GM19395 (cell line): ENCODE data around the gene DAB2IP.

Experiments used
- ATAC-seq: cut with Tn5 transposase; IDR thresholded peaks from one replicate; pipeline ENCODE4 v1.9.1; 2021; ENCODE audit warnings: mild to moderate bottlenecking, moderate library complexity; ENCODE audit not compliant: unreplicated experiment

Gene DAB2IP

DNA sequence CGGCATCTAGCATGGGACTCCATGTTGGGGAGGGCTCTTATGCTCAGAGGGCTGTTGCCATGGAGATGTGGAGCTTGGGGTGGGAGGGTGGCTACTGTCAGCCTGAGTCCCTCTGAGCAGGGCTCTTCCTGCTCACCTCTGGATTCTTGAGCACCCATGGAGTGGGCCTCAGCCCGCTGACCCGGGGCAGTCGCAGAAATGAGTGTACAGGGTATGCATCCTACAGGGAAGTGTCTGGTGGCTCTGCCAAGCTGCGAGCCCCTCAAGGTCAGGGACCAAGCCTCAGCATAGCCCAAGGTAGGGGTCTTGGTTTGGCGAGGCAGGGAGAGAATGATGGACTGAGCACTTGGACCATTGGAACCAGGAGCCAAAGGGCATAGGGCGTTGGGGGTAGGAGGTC is 104.1 kb downstream of the DAB2IP start:
- no peak for ATAC-seq

DNA sequence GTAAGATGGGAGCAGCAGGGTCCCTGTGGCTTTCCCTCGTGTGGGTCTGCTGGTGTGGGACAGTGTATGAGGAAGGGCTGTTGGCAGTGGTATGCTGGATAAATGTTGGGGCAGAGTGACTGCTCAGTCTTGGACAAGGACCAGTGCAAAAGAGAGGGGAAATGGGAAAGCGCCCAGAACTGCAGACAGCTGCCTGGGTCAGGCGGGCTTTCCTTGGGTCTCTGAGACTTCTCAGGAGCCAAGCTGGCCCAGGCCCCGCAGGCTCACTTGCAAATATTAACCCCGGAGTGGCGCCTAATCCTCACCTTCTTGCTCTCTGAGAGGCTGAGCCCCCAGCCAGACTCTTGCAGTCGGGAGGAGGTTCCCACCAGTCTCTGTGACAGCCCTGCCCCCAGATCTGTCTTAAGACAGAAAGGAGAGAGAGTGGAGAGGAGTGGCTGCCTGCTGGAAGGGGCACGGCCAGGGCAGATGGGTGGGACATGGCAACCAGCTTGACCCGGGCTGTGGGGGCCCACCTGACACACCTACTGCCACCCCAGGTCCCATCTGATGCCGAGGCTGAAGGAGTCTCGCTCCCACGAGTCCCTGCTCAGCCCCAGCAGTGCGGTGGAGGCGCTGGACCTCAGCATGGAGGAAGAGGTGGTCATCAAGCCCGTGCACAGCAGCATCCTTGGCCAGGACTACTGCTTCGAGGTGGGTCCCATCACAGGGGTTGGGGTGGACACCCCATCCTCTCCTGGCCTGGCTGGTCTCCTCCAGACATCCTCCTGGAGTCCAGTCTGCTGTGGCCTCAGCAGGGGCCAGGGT is 105.2 kb downstream of the DAB2IP start:
- no peak for ATAC-seq

DNA sequence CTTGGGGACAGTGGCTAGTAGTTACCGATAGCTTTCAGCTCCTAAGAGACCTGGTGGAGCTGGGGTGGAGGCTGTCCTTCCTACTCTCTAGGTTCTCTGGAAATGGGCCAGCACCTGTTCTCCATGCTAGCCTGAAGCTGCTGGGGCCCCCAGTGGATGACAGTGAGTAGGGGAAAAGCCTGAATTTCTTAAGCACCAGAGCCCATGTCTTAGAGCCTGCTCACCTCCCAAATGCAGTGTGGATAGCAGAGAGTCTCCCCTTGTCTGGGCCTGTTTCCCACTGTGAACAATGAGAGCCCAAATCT is 105.8 kb downstream of the DAB2IP start:
- ATAC-seq: no peak

DNA sequence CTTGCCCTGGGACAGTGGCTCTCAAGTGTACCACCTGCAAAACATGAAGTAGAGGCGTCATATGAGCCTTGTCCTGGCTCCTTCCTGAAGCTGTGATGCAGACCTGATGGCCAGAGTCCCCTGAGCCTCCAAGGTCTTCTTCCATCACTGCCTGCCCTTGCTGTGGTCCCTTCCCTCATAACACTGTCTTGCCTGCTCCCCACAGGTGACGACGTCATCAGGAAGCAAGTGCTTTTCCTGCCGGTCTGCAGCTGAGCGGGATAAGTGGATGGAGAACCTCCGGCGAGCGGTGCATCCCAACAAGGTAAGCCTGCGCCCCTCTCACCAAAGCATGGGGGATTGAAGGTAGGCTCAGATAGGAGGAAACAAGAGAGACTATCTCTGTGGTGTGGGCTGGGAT is 107.3 kb downstream of the DAB2IP start:
- no peak for ATAC-seq

DNA sequence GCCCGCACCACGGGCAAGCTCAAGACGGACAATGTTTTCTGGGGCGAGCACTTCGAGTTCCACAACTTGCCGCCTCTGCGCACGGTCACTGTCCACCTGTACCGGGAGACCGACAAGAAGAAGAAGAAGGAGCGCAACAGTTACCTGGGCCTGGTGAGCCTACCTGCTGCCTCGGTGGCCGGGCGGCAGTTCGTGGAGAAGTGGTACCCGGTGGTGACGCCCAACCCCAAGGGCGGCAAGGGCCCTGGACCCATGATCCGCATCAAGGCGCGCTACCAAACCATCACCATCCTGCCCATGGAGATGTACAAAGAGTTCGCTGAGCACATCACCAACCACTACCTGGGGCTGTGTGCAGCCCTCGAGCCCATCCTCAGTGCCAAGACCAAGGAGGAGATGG is 108.6 kb downstream of the DAB2IP start:
- ATAC-seq: no peak

DNA sequence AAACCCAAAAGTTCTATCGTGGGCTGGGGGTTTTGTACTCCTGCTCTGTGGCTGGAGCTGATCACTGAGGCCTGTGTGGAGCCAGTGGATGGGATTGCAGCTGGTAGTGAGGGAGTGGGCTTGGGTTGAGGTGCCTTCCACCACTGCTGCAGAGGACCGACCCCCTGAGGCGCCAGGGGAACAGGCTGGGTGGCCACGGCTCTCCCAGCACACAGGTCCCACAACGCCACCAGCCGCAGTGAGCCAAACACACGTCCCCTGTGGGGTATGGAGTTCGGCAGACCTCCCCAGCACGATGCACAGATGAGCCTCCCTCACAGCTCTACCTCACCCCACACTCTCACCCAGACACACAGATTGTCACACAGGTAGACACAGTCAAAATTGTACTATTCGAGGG is 109.1 kb downstream of the DAB2IP start:
- ATAC-seq: no peak

DNA sequence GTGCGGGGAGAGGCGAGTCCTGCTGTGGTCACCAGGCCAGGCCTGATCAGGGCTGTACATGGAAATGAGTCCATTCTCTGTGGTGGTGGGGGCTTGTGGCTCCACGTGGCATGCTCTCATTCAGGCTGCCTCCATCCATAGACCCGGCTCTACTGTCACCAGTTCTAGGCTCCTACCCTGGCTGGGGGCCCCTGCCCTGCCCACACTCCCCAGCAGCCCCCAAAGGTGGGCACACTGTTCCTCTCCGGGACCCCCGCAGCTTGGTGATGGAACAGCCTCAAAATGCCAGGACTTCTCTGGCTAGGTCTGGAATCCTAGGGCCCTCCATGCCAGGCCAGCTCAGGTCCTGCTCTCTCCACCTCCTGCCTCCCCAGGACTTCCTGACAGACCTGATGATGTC is 111.7 kb downstream of the DAB2IP start:
- ATAC-seq: no peak

DNA sequence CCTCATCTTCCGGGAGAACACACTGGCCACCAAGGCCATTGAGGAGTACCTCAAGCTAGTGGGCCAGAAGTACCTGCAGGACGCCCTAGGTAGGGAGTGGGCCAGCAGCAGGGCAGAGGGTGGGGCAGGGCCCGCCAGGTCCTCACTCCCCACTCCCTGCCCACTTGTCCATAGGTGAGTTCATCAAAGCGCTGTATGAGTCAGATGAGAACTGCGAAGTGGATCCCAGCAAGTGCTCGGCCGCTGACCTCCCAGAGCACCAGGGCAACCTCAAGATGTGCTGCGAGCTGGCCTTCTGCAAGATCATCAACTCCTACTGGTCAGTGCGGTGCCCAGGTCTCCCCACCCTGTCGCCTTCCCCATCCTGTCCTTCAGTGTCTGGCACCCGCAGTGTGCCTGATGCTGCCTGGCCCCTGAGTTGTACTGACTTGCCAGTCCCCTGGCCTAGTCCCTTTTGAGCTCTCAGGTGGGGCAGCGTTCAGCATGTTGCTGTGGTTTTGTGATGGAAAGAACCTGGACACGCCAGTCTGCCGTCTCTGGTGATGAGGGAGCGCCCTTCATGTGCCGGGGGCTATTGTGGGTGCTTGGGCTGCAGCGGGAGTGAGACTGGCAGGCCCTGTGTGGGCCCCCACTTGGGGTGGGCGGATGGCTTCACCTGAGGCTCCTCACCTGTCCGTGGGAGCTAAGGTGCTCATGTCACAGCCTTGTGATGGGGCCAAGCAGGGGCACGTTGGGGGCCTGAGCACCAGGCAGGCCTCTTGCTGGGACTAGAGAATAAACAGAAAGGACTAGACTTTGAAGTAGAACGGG is 112.3 kb downstream of the DAB2IP start:
- no peak for ATAC-seq

DNA sequence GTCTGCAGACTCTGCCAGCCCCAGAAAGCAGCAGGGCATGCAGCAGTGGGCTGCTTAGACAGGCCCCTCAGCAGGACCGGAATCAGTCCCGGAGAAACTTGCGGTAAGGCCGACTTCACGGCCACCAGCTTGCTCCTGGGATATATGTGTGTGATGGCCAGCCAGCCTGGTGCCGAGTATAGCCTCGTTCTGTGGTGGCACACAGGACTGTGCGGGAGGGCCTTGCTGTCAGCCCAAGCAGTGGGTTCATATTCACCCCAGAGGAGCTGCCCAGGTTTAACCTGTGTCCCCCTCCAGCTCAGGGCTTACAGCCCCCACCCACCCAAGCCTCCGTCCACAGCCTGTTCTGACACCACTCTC is 112.9 kb downstream of the DAB2IP start:
- no peak for ATAC-seq

DNA sequence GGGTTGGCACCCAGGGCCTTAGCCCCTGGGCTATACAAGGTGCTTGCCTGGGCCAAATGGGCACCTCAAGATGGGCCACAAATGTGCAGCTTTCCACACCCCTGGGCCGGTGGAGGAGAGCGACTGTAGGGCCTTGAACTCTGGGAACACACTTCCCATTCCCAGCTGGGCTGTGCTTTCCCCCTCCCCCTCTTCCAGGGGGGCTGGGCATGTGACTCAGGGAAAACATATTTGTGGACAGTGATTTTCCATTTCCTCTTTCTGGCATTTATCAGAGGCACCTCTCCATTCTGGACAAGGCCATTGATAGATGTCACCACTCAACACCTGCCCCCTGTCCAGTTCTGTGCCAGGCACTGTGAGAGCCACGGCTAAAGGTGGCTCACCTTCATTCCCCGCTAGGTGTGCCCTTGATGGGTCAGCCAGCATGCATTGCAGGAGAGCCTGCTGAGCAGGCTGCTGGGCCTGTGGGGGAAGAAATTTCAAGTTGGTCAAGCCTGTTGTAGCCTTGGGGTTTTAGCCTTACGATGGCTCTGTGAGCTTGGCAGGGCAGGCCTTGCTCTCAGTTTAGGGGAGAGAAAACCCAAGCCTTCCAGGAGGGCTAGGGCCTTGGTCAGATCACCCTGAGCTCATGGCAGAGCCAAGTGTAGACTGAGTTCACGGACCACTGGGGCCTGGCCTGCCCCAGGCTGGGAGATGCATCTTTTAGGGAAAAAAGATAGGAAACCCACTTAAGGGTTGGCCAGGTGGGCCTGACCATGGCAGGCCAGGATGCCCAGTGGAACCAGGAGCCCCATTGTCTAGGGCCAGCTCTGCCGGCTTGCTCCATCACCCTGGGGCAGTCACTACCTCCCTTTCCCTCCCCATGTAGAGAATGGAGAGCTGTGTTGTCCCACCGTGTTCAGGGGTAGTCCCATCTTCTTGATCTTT is 113.9 kb downstream of the DAB2IP start:
- no peak for ATAC-seq

DNA sequence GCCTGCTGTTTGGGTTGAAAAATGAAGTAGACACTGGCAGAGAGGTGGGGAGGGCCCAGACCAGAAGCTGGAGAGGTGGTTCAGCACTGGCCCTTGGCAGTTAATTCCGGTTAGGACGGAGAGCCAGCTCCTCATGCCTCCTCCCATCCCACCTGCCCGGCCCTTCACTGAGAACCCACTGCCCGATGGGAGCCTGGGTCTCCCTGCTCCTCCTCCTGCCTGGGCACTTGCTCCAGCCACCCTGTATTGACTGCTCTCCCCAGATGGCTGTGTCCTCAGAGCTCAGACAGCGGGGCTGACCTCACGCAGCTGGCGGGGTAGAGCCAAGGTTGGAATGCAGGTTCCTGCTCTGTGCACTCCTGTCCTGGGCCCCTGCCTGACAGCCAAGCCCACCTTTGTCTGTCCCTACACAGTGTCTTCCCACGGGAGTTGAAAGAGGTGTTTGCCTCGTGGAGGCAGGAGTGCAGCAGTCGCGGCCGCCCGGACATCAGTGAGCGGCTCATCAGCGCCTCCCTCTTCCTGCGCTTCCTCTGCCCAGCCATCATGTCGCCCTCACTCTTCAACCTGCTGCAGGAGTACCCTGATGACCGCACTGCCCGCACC is 114.7 kb downstream of the DAB2IP start:
- ATAC-seq: no peak

DNA sequence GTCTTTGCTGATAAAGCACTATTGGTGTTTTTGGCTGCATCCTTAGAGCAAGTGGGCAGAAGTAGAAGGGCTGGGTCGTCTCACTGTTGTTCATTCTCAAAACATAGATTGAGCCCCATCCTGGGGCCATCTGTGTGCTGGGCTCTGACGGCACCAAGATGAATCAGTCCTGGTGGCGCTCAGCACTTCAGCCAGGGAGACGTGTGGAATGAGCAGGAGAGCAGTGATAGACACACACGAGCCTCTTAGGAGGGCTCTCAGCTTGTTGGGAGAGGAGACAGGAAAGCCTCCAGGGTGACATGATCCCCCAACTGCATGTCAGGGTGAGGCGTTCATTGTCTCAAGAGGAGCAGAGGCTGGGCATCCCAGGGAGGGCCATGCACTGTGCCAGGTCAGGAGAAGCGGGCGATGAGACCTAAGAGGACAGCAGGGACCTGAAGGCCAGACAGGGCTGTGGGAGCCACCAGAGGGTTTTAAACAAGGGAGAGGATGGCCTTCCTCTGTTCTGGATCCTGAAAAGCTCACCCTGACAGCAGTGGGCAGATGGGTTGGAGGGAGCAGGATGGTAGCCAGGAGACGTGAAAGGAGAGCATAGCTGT is 115.8 kb downstream of the DAB2IP start:
- no peak for ATAC-seq

DNA sequence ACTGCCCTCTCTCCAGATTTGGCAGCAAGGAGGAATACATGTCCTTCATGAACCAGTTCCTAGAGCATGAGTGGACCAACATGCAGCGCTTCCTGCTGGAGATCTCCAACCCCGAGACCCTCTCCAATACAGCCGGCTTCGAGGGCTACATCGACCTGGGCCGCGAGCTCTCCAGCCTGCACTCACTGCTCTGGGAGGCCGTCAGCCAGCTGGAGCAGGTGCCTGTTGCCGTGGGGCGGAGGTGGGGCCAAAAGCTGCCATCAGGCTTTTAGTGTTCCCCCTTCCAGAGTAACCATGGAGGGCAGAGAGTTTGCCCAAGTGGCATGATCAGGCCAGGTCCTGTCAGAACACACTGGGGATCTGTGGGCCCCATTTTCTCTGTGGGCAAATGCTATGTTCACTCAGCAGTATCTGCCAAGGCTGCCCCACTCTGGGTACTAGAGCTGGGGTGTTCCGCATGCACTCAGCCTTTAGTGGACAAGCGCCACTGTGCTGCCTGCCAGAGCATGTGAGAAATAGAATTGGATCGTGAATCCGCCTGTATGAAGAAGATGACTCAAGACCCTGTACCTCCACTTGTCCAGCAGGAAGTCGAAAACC is 117.1 kb downstream of the DAB2IP start:
- no peak for ATAC-seq

DNA sequence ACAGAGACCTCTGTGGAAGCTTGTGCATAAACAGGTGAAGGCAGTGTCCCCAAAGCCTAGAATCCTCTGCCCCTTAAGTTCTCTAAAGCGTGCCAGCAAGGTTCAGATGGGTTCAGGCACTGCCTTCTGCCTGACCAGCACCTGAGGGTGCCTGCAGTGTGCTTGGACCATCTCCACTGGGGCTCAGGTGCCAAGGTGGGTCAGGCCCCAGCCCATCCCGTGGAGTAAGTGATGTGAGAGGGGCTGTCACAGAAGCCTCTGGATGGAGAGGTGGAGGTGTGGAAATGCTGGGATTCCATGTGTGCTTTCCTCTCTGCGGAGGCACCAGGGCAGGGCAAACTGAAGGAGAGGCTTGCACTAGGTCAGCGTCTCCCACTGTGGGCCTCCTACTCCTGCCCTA is 118.5 kb downstream of the DAB2IP start:
- ATAC-seq: no peak

DNA sequence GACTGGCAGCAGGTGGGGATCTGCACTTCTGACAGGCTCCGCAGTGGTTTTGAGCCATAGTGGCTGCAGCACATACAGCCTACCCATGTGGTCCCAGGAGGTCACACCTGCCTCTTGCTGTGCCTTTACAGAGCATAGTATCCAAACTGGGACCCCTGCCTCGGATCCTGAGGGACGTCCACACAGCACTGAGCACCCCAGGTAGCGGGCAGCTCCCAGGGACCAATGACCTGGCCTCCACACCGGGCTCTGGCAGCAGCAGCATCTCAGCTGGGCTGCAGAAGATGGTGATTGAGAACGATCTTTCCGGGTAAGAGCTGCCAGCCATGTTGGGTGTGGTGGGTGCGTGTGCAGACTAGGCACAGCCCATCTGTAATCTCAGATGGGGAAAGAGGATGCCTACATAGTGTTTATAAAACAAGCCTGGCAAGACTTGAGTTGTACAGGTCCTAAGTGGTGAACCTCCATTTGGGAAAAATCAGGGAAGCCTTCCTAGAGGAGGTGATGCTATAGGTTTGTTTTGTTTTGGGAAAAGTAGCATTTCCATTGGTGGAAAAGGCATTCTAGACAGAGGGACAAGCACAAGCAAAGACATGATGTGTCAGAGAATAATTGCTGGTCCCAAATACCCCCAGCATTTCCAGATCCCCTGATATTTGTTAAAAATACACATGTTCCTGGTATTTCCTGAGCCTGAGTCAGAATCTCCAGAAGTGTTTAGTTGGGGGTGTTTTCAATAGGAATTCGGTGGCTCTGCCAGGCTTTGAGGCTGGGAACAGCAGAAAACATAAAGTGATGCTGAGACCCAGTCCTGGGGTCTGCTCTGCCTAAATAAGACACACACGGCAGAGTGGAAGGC is 119.2 kb downstream of the DAB2IP start:
- ATAC-seq: no peak

DNA sequence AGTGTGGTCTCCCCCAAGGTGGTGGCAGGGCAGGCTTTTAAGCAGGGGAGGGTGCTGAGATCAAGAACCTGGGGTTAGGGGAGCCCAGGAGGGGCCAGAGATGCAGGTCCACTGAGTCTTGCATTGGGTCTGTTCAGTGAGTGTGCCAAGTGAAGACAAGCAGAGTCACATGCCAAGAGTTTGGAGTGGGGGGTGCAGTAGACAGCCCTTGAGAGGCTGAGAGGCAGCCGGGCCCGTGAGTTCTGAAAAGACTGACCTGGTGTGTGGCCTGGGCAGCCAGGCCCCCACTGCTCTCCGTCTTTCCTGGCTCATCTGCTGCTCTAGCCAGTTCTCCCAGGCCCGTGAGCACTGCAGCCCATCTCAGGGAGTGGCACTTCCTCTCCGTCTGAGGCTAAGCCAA is 120.0 kb downstream of the DAB2IP start:
- no peak for ATAC-seq

DNA sequence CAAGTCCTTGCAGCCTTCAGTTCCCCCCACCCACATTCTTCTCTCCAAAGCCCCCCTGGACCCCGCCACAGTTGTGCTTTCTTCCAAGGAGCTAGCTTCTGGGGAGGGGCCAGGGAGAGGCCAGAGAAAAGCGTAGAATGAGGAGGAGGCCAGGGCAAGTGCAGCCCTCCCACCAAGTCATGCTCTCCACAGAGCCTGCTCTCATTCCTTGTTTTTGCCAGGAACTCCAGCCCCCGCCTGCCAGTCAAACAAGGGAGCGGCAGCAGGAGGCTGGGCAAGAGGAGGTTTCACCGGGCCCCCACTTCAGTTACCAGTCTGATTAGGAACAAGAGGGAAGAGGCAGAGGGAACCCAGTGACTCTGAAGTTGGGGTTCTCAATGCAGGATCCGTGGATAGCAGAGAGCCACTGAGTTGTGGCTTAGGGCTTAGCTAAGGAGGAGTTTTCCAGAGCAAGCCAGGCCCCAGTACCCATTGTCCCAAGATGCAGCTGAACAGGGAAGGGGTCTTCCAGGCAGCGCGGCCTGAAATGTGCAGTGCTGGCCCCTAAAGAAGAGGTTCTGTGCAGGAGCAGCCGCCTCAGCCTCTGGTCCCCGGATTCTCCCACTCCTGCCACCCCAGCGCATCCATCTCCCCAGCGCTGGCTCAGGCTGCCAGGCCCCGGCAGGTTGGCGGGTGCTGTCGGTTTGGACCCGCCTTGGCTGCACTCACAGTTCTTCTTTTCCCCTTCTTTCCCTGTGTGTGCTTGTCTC is 120.6 kb downstream of the DAB2IP start:
- ATAC-seq: no peak

DNA sequence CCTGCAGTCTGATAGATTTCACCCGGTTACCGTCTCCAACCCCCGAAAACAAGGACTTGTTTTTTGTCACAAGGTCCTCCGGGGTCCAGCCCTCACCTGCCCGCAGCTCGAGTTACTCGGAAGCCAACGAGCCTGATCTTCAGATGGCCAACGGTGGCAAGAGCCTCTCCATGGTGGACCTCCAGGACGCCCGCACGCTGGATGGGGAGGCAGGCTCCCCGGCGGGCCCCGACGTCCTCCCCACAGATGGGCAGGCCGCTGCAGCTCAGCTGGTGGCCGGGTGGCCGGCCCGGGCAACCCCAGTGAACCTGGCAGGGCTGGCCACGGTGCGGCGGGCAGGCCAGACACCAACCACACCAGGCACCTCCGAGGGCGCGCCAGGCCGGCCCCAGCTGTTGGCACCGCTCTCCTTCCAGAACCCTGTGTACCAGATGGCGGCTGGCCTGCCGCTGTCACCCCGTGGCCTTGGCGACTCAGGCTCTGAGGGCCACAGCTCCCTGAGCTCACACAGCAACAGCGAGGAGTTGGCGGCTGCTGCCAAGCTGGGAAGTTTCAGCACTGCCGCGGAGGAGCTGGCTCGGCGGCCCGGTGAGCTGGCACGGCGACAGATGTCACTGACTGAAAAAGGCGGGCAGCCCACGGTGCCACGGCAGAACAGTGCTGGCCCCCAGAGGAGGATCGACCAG is 121.3 kb downstream of the DAB2IP start:
- no peak for ATAC-seq
